Measurements from ENCODE around the gene GATB. TPM values are rescaled to one million over a fixed set of nuclear protein-coding genes. Genes with fewer than 3 reads are reported as not detected.

GATB gene
- total and polyA plus RNA-seq, 2 experiments from 2014 or later, result 17.7 to 18.9 TPM

DNA sequence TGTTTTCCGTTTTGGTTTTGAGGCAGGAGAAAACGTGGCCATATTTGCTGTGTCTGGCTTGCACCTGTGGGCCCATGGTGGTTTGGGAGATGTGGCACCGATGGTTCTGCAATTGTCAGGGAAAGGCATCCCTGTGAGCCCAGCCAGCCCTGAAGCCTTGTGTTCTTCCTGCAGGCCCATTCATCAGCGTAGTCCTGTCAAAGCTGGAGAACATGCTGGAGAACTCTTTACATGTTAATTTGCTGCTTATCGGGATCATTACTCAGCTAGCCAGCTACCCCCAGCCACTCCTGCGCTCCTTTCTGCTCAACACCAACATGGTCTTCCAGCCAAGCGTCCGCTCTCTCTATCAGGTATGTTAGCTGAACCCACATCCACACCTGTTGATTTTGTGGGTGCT, 104.7 kb downstream of the GATB start:
- H3K4me1 Mint-ChIP-seq, result no peaks in the 10 kb centered on the region
- no peak for ATAC-seq
- Histone ChIP-seq H3K79me2 (replicated peaks; ENCODE audit: insufficient read depth) (peaks cover 3% of the 10 kb centered on the region), H3K4me2 (no peak overlapping the region), H2AFZ (no peak overlapping the region), H3K36me3 (ENCODE audit: insufficient read depth) (peaks cover 14% of the 10 kb centered on the region), H3F3A (replicated peaks; ENCODE audit: low read depth) (no peaks in the 10 kb centered on the region), H3K27ac (ENCODE audit: low read depth) (no peak overlapping the region), H3K4me1 (ENCODE audit: insufficient read depth) (no peaks in the 10 kb centered on the region), H3K4me3 (no peak overlapping the region), H3K9me2 (ENCODE audit: insufficient read depth) (no peaks in the 10 kb centered on the region), H3K27me3 (ENCODE audit: insufficient read depth) (no peaks in the 10 kb centered on the region), H4K20me1 (replicated peaks; ENCODE audit: insufficient read depth) (peaks cover 6% of the 10 kb centered on the region; the same call in 1 of the 2 replicates)
- no peak overlapping the region for H3K4me3 Mint-ChIP-seq
- TF ChIP-seq, protein P1, sequence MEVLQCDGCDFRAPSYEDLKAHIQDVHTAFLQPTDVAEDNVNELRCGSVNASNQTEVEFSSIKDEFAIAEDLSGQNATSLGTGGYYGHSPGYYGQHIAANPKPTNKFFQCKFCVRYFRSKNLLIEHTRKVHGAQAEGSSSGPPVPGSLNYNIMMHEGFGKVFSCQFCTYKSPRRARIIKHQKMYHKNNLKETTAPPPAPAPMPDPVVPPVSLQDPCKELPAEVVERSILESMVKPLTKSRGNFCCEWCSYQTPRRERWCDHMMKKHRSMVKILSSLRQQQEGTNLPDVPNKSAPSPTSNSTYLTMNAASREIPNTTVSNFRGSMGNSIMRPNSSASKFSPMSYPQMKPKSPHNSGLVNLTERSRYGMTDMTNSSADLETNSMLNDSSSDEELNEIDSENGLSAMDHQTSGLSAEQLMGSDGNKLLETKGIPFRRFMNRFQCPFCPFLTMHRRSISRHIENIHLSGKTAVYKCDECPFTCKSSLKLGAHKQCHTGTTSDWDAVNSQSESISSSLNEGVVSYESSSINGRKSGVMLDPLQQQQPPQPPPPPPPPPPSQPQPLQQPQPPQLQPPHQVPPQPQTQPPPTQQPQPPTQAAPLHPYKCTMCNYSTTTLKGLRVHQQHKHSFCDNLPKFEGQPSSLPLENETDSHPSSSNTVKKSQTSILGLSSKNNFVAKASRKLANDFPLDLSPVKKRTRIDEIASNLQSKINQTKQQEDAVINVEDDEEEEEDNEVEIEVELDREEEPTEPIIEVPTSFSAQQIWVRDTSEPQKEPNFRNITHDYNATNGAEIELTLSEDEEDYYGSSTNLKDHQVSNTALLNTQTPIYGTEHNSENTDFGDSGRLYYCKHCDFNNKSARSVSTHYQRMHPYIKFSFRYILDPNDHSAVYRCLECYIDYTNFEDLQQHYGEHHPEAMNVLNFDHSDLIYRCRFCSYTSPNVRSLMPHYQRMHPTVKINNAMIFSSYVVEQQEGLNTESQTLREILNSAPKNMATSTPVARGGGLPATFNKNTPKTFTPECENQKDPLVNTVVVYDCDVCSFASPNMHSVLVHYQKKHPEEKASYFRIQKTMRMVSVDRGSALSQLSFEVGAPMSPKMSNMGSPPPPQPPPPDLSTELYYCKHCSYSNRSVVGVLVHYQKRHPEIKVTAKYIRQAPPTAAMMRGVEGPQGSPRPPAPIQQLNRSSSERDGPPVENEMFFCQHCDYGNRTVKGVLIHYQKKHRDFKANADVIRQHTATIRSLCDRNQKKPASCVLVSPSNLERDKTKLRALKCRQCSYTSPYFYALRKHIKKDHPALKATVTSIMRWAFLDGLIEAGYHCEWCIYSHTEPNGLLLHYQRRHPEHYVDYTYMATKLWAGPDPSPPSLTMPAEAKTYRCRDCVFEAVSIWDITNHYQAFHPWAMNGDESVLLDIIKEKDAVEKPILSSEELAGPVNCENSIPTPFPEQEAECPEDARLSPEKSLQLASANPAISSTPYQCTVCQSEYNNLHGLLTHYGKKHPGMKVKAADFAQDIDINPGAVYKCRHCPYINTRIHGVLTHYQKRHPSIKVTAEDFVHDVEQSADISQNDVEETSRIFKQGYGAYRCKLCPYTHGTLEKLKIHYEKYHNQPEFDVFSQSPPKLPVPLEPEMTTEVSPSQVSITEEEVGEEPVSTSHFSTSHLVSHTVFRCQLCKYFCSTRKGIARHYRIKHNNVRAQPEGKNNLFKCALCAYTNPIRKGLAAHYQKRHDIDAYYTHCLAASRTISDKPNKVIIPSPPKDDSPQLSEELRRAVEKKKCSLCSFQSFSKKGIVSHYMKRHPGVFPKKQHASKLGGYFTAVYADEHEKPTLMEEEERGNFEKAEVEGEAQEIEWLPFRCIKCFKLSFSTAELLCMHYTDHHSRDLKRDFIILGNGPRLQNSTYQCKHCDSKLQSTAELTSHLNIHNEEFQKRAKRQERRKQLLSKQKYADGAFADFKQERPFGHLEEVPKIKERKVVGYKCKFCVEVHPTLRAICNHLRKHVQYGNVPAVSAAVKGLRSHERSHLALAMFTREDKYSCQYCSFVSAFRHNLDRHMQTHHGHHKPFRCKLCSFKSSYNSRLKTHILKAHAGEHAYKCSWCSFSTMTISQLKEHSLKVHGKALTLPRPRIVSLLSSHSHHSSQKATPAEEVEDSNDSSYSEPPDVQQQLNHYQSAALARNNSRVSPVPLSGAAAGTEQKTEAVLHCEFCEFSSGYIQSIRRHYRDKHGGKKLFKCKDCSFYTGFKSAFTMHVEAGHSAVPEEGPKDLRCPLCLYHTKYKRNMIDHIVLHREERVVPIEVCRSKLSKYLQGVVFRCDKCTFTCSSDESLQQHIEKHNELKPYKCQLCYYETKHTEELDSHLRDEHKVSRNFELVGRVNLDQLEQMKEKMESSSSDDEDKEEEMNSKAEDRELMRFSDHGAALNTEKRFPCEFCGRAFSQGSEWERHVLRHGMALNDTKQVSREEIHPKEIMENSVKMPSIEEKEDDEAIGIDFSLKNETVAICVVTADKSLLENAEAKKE (CRISPR knock-in tag; IDR thresholded peaks at IDR 0.05), result no peak
- no peak for TF ChIP-seq JUNB (IDR thresholded peaks at IDR 0.05; ENCODE audit: unreplicated experiment)
- no peak for TF ChIP-seq ZNF114 (CRISPR knock-in tag; IDR thresholded peaks at IDR 0.05)
- TF ChIP-seq, protein P2, sequence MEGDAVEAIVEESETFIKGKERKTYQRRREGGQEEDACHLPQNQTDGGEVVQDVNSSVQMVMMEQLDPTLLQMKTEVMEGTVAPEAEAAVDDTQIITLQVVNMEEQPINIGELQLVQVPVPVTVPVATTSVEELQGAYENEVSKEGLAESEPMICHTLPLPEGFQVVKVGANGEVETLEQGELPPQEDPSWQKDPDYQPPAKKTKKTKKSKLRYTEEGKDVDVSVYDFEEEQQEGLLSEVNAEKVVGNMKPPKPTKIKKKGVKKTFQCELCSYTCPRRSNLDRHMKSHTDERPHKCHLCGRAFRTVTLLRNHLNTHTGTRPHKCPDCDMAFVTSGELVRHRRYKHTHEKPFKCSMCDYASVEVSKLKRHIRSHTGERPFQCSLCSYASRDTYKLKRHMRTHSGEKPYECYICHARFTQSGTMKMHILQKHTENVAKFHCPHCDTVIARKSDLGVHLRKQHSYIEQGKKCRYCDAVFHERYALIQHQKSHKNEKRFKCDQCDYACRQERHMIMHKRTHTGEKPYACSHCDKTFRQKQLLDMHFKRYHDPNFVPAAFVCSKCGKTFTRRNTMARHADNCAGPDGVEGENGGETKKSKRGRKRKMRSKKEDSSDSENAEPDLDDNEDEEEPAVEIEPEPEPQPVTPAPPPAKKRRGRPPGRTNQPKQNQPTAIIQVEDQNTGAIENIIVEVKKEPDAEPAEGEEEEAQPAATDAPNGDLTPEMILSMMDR (conservative IDR thresholded peaks at IDR 0.05; ENCODE audit: low read depth in 2 of 2), result no peak
- no peak for TF ChIP-seq ZNF331 (CRISPR knock-in tag; IDR thresholded peaks at IDR 0.05; ENCODE audit: low read depth)
- no peak for TF ChIP-seq EZH2 (IDR thresholded peaks at IDR 0.05; ENCODE audit: low read depth, unreplicated experiment)
- TF ChIP-seq, protein P3, sequence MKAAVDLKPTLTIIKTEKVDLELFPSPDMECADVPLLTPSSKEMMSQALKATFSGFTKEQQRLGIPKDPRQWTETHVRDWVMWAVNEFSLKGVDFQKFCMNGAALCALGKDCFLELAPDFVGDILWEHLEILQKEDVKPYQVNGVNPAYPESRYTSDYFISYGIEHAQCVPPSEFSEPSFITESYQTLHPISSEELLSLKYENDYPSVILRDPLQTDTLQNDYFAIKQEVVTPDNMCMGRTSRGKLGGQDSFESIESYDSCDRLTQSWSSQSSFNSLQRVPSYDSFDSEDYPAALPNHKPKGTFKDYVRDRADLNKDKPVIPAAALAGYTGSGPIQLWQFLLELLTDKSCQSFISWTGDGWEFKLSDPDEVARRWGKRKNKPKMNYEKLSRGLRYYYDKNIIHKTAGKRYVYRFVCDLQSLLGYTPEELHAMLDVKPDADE (IDR thresholded peaks at IDR 0.05), result no peak
- TF ChIP-seq CREB1 (CRISPR knock-in tag; IDR thresholded peaks at IDR 0.05; ENCODE audit: low read depth), result no peak
- TF ChIP-seq POLR2AphosphoS5 (IDR thresholded peaks at IDR 0.05; ENCODE audit: low read depth), result no peak
- TF ChIP-seq STAT1 (IDR thresholded peaks at IDR 0.05; ENCODE audit: unreplicated experiment), result no peak
- TF ChIP-seq EZH2phosphoT487 (IDR thresholded peaks at IDR 0.05; ENCODE audit: unreplicated experiment), result no peak
- TF ChIP-seq, protein P4, sequence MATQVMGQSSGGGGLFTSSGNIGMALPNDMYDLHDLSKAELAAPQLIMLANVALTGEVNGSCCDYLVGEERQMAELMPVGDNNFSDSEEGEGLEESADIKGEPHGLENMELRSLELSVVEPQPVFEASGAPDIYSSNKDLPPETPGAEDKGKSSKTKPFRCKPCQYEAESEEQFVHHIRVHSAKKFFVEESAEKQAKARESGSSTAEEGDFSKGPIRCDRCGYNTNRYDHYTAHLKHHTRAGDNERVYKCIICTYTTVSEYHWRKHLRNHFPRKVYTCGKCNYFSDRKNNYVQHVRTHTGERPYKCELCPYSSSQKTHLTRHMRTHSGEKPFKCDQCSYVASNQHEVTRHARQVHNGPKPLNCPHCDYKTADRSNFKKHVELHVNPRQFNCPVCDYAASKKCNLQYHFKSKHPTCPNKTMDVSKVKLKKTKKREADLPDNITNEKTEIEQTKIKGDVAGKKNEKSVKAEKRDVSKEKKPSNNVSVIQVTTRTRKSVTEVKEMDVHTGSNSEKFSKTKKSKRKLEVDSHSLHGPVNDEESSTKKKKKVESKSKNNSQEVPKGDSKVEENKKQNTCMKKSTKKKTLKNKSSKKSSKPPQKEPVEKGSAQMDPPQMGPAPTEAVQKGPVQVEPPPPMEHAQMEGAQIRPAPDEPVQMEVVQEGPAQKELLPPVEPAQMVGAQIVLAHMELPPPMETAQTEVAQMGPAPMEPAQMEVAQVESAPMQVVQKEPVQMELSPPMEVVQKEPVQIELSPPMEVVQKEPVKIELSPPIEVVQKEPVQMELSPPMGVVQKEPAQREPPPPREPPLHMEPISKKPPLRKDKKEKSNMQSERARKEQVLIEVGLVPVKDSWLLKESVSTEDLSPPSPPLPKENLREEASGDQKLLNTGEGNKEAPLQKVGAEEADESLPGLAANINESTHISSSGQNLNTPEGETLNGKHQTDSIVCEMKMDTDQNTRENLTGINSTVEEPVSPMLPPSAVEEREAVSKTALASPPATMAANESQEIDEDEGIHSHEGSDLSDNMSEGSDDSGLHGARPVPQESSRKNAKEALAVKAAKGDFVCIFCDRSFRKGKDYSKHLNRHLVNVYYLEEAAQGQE (IDR thresholded peaks at IDR 0.05; ENCODE audit: unreplicated experiment), result no peak
- TF ChIP-seq NANOG (IDR thresholded peaks at IDR 0.05; ENCODE audit: borderline replicate concordance), result no peak
- peaks cover 25% of the 10 kb centered on the region for H3K36me3 Mint-ChIP-seq (ENCODE audit: low read depth)
- H3K9me3 Mint-ChIP-seq, result no peaks in the 10 kb centered on the region
- no peak overlapping the region for H3K27ac Mint-ChIP-seq
- H3K27me3 Mint-ChIP-seq (ENCODE audit: insufficient read depth, low read depth, poor library complexity), result peaks cover 2% of the 10 kb centered on the region
- DNase-seq (ENCODE audit: low spot score), result no peak
